Stimulated activated naive CD8-positive, alpha-beta T cell treated with anti-CD3 and anti-CD28 coated beads, Interleukin-15, Interleukin-2, amounts not matched to agents 100 ng/mL and 50 ng/mL, for 24 hours (primary cell): ENCODE data around the gene MAN2C1.
"Not testable (repeated sequence)": the region's sequence is repeated elsewhere in the genome, so short reads cannot be mapped to it uniquely, and the experiment has no call there.

Experiments
- H3K27ac Mint-ChIP-seq: one replicate; pipeline ENCODE4 v1.8.0; 2021; ENCODE audit warnings: mild to moderate bottlenecking, mixed read lengths
- H3K27me3 Mint-ChIP-seq: one replicate; pipeline ENCODE4 v1.8.0; 2021; ENCODE audit warnings: mixed read lengths
- H3K36me3 Mint-ChIP-seq: one replicate; pipeline ENCODE4 v1.8.0; 2021; ENCODE audit warnings: low read depth, mixed read lengths
- H3K4me1 Mint-ChIP-seq: one replicate; pipeline ENCODE4 v1.8.0; 2021; ENCODE audit warnings: low read depth, mixed read lengths
- H3K4me3 Mint-ChIP-seq: one replicate; pipeline ENCODE4 v1.8.0; 2021; ENCODE audit warnings: mild to moderate bottlenecking, mixed read lengths
- H3K9me3 Mint-ChIP-seq: one replicate; pipeline ENCODE4 v1.8.0; 2021; ENCODE audit warnings: mixed read lengths

The MAN2C1 gene

DNA sequence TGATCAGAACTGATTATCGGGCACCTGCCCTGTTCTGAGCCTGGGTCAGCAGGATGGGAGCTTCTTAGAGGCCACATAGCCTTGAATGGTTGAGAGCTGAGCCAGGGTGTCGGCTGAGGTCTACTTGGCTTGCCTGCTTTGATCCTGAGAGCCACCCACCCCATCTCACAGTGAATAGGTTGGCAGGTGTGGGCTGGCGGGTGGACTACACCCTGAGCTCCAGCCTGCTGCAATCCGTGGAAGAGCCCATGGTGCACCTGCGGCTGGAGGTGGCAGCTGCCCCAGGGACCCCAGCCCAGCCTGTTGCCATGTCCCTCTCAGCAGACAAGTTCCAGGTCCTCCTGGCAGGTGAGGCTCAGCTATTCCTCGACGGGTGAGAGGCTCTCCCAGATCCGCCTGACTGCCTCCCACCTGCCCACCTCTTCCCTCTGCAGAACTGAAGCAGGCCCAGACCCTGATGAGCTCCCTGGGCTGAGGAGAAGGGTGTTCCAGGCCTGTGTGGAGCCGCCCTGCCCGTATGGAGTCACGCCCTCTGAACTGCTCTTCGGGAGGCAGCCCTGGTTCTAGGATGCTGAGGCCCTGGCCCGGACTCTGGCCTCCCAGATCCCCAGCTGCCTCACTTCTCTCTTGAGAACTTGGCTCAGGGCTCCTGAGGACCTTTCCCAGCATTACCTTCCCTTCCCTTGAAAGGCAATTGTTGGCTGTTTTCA is 28.7 kb downstream of the MAN2C1 start:
- H3K4me3 Mint-ChIP-seq = no peak overlapping the region

DNA sequence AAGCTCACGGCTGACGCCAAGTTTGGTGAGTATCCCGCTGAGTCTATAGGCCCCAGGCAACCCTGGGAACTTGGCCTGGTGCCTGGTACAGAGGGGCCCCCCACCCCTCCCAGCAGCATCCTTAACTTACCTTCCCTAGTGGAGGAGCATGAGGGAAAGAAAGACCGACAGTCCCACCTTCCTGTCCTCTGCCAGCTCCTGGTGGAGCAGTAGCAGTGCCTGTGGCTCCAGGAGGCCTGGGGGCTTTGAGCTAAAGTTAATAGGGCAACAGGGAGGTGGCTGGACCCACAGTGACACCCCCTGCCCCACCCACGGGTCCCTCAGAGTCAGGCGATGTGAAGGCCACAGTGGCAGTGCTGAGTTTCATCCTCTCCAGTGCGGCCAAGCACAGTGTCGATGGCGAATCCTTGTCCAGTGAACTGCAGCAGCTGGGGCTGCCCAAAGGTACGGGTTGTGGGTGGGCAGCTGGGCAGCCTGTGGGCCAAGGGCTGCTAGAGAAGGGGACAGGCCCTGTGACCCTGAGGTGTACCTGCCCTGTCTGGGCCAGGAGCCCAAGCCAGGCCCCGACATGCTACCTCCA is 29.7 kb downstream of the MAN2C1 start:
- Mint-ChIP-seq H3K9me3 (no peaks in the 10 kb centered on the region), H3K36me3 (peaks cover 18% of the 10 kb centered on the region), H3K27me3 (no peaks in the 10 kb centered on the region), H3K27ac (no peak overlapping the region), H3K4me1 (peaks cover 23% of the 10 kb centered on the region), H3K4me3 (no peak overlapping the region)

More for the DNA sequence above, 28.7 kb downstream of the MAN2C1 start:
- peaks cover 18% of the 10 kb centered on the region for H3K36me3 Mint-ChIP-seq
- no peak overlapping the region for H3K27ac Mint-ChIP-seq
- H3K9me3 Mint-ChIP-seq = no peaks in the 10 kb centered on the region
- H3K4me1 Mint-ChIP-seq = peaks cover 23% of the 10 kb centered on the region
- no peaks in the 10 kb centered on the region for H3K27me3 Mint-ChIP-seq

DNA sequence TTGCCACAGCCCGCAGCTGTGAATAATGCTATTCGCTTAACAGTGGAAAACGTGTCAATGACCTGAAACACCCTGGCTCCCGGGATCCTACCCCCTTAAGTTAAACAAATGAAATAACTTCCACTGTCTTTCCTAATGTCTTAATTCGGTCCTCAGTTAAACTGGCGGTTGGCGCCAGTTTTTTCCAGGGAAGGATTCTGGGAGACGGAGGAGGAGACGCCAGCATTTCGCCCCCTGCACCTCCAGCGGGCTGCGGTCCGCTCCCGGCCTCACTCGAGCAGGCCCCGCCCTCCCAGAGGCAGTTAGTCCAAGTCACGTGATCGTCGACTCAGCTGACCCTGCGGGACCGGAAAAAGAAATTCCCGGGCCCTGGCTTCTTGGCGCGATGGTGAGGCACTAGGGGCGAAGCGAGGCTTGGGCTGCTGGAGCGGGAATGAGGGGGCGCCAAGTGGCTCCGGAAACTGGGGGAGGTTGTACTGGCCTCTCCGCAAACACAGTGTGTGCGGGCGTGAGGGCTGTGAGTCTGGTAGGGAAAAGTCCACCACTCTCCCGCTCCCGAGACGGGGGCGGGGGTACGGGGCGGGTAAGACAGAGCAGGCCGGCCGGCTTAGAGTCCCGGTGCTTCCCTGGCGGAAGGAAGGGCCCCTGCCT is 32.6 kb downstream of the MAN2C1 start, which contains the start of gene COMMD4:
Gene COMMD4, plus strand, starts transcription at position 359 of the 651 bp plus-strand sequence. Its CDS starts 27 bp downstream, at position 386.
- peak within 1 kb of the TSS; percentile 92 for H3K4me3 Mint-ChIP-seq

DNA sequence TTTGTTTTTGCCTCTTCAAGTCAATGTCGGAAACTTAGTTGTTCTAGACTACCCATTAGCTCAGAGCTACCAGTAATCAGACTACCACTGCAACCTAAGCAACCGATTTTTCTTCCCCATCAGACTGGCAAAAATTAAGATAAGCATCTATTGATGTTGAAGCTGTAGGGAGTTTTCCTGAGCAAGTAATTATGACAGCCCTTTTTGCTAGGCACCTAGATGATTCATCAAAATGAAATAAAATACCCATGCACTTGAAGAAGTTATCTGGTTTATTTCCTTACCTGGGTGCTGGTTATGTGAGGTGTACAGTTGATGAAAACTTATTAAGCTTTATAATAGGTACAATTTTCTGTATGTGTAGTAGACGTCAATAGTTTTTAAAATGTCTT is 33.1 kb downstream of the MAN2C1 start:
- H3K27me3 Mint-ChIP-seq = no peaks in the 10 kb centered on the region
- no peaks in the 10 kb centered on the region for H3K9me3 Mint-ChIP-seq
- H3K4me1 Mint-ChIP-seq = peaks cover 23% of the 10 kb centered on the region
- peak overlapping the region; percentile 92 for H3K4me3 Mint-ChIP-seq
- H3K27ac Mint-ChIP-seq = peak overlapping the region; percentile 90
- peaks cover 6% of the 10 kb centered on the region for H3K36me3 Mint-ChIP-seq

More for the DNA sequence above, 32.6 kb downstream of the MAN2C1 start, which contains the start of gene COMMD4:
- Mint-ChIP-seq H3K4me1 (peaks cover 23% of the 10 kb centered on the region), H3K9me3 (no peaks in the 10 kb centered on the region), H3K36me3 (peaks cover 9% of the 10 kb centered on the region), H3K27ac (peak within 1 kb of the TSS; percentile 90), H3K27me3 (no peaks in the 10 kb centered on the region)

DNA sequence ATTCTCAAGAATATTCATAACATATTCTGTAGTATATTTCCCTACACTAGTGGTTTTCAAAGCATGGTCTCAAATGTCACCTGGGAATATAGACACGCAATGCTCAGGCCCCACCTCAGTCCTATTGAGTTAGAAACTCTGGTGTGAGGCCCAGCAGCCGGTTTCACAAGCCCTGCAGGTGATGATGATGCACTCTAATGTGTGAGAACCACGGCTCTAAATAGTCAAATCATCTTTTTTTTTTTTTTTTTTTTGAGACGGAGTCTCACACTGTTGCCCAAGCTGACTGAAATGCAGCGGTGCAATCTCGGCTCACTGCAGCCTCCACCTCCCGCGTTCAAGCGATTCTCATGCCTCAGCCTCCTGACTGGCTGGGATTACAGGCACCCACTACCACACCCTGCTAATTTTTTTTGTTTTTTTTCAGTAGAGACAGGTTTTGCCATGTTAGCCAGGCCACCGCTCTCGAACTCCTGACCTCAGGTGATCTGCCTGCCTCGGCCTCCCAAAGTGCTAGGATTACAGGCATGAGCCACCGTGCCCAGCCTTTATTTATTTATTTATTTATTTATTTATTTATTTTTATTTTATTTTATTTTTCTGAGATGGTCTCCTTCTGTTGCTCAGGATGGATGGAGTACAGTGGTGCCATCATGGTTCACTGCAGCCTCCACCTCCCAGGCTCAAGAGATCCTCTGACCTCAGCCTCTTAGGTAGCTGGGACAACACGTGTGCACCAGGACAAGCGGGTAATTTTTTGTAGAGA is 34.6 kb downstream of the MAN2C1 start:
- not testable (repeated sequence) for H3K27ac Mint-ChIP-seq, H3K9me3 Mint-ChIP-seq, H3K36me3 Mint-ChIP-seq, H3K27me3 Mint-ChIP-seq, H3K4me3 Mint-ChIP-seq
- peaks cover 23% of the 10 kb centered on the region for H3K4me1 Mint-ChIP-seq

DNA sequence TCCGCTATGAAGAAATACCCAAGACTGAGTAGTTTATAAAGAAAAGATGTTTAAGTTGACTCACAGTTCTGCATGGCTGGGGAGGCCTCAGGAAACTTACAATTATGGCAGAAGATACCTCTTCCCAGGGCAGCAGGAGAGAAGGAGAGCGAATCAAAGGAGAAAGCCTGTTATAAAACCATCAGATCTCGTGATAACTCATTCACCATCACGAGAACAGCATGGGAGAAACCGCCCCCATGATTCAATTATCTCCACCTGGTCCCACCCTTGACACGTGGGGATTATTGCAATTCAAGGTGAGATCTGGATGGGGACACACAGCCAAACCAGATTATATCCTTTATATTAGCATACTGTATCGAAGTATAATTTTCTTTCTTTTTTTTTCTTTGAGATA is 36.3 kb downstream of the MAN2C1 start:
- not testable (repeated sequence) for H3K9me3 Mint-ChIP-seq, H3K36me3 Mint-ChIP-seq, H3K27ac Mint-ChIP-seq, H3K4me3 Mint-ChIP-seq, H3K27me3 Mint-ChIP-seq
- peaks cover 20% of the 10 kb centered on the region for H3K4me1 Mint-ChIP-seq

DNA sequence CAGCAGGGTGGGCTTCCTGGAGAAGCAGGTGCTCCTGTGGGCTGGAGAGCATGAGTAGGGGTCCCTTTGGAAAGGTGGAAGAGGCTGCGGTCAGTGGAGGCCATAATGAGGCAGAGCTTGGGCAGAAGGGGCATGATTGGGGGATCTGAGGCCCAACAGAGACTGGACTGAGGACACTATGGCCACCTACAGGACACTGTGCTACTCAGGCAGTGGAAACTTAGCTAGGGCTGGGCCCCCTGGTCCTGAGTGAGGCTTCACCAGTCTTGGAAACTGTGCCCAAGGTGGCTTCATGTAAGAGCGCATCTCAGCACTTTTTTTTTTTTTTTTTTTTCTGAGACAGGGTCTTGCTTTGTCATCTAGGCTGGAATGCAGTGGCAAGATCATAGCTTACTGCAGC is 38.8 kb downstream of the MAN2C1 start:
- Mint-ChIP-seq H3K27me3 (no peaks in the 10 kb centered on the region), H3K4me3 (no peak overlapping the region), H3K9me3 (no peaks in the 10 kb centered on the region), H3K4me1 (no peaks in the 10 kb centered on the region), H3K36me3 (no peaks in the 10 kb centered on the region), H3K27ac (no peak overlapping the region)

DNA sequence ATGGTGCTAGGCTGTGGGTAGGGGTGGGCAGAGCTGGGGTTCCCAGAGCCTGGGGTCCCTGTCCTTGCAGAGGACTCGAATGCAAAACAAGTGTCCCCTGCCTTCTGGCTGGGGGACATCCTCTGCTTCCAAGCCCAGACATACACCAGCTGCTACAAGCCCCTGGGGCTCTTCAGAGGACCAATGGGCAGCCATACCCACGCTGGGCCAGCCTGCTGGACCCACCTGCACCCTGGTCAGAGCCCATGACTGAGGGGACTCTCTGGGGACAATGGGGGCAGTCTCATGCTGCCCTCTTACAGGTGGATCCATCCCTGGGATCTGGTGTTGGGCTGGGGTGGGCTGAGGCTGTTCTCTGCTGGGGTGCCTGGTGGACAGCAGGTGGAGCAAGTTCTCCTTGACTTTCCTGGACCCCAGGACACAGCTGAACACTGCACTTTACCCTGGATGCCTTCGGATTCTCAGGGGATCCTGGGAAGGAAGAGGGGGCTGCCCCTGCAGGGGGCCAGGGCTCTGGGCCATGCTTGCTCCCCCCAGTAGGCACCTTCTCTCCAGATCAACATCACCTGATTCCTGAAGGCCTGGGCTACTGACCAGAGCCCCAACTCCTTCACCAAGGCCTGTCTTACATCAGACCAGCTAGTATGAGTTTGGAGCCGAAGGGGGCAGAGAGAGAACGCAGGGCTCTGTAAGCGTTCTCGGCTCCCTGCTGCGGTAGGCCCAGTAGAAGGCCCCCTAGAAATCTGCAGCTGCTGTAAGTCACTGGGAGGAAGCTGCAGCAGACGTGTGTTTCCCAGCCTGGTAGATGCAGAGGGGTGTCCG is 39.7 kb downstream of the MAN2C1 start:
- Mint-ChIP-seq H3K27ac (no peak overlapping the region), H3K9me3 (no peaks in the 10 kb centered on the region), H3K27me3 (peaks cover 3% of the 10 kb centered on the region), H3K36me3 (no peaks in the 10 kb centered on the region), H3K4me3 (no peak overlapping the region), H3K4me1 (no peaks in the 10 kb centered on the region)

DNA sequence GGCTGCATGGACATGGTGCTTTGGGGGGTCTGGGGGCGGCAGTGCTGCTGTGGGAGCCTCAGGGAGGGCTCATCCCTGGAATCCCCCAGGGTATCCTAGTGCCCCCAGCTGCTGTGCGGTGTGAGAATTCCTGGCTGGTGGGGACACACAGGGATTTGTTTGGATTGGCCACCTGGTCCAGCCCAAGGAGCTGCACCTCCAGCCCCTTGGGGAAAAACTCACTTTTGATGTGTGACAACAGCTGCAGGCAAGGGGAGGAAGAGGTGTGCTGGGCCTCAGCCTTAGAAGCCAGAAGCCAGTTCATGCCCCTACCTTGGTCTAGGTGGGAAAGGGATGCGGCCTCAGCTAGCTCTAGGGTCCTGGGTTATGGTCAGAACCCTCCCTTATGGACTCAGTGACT is 40.9 kb downstream of the MAN2C1 start:
- peaks cover 3% of the 10 kb centered on the region for H3K27me3 Mint-ChIP-seq
- no peaks in the 10 kb centered on the region for H3K36me3 Mint-ChIP-seq
- H3K27ac Mint-ChIP-seq = no peak overlapping the region
- no peak overlapping the region for H3K4me3 Mint-ChIP-seq
- H3K9me3 Mint-ChIP-seq = no peaks in the 10 kb centered on the region
- no peaks in the 10 kb centered on the region for H3K4me1 Mint-ChIP-seq

DNA sequence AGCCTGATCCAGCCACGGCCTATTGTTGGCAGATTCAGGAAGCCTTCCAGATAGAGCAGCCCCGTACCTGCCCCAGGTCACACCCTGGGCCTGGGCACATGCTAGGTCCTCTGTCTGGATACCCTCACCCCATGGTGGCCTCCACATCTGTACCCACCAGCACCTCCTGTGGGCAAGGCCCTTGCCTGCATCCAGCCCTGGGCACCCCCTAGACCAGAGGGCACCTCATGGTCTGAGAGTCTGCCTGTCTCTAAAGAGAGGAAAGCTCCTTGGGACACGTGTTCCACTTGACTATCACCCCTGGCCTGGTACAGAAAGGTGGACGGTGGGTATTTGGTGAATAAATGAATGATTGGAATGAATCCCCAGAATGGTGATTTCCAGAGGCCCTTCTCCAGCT is 41.4 kb downstream of the MAN2C1 start:
- H3K4me3 Mint-ChIP-seq = no peak overlapping the region
- no peaks in the 10 kb centered on the region for H3K4me1 Mint-ChIP-seq
- peaks cover 3% of the 10 kb centered on the region for H3K27me3 Mint-ChIP-seq
- H3K9me3 Mint-ChIP-seq = no peaks in the 10 kb centered on the region
- no peak overlapping the region for H3K27ac Mint-ChIP-seq
- no peaks in the 10 kb centered on the region for H3K36me3 Mint-ChIP-seq

DNA sequence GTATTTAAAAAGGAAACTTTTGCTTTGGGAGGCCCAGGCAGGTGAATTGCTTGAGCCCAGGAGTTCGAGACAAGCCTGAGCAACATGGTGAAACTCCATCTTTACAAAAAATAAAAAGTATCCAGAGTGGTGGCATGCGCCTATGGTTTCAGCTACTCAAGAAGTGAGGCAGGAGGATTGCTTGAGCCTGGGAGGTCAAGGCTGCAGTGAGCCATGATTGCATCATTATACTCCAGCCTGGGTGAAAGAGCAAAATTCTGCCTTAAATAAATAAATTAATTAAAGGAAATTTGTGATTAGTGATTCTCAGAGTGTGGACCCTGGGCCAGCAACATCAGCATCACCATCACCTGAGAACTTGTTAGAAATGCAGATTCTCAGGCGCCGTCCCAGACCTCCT is 42.5 kb downstream of the MAN2C1 start:
- Mint-ChIP-seq H3K9me3 (no peaks in the 10 kb centered on the region), H3K4me1 (no peaks in the 10 kb centered on the region), H3K27ac (no peak overlapping the region), H3K36me3 (no peaks in the 10 kb centered on the region), H3K27me3 (peaks cover 3% of the 10 kb centered on the region), H3K4me3 (no peak overlapping the region)

DNA sequence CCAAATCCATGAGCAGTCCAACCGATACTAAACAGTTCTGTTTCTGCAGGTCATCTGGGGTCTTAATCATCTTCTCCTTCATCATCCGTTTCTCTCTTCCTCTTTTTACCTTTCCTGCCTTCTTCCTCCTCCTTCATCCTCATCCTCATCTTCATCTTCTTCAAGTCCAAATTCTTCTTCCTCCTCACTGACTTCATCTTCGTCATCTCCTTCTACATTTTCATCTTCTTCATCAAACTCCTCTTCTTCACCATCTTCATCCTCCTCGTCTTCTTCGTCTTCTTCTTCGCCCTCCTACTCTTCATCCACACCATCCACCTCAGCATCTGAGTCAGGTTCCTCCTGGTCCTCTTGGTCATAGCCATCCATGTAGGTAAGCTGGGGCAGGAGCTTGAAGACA is 46.7 kb downstream of the MAN2C1 start:
- Mint-ChIP-seq H3K4me3 (no peak overlapping the region), H3K9me3 (no peaks in the 10 kb centered on the region), H3K27ac (peak overlapping the region; percentile 37), H3K4me1 (no peaks in the 10 kb centered on the region), H3K27me3 (peaks cover 3% of the 10 kb centered on the region), H3K36me3 (no peaks in the 10 kb centered on the region)

DNA sequence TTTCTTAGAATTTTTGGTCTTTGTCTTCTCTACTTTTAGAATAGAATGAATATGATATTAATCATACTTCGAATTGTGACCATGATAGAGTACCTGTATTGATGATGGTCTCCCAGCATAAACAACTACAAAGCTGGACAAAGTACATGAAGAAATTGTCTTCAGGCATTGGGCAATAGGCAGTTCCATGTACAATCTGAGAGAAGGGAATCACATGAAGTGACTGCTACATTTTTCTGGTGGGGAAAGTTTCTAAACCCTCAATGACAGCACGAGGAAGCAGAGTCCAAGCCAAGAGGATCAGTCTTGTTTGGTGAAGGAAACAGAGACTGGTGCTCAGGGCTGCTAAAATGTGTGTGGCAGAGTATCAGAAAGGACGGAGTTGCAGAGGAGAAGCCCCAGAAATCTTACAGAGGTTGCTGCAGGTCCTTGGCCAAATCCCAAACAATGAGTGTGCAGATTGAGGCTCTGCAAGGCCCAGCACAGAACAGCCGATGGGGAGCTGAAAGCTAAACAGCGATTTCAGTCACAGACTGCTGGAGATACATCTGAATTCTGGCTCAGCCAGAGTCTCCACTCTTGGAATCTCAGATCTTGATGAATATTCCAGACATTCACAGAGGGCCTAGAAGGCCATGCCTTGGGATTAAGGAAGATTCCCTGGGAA is 49.0 kb downstream of the MAN2C1 start:
- not testable (repeated sequence) for H3K9me3 Mint-ChIP-seq, H3K4me1 Mint-ChIP-seq

More for the DNA sequence above, 49.0 kb downstream of the MAN2C1 start:
- H3K27me3 Mint-ChIP-seq, H3K27ac Mint-ChIP-seq, H3K4me3 Mint-ChIP-seq, H3K36me3 Mint-ChIP-seq: not testable (repeated sequence)
